ENCODE data around the gene PRDM16. TPM values are rescaled to one million over a fixed set of nuclear protein-coding genes. Genes with fewer than 3 reads are reported as not detected.
A peak's percentile ranks its signal among the peaks of the same experiment; 100 is the strongest.

The PRDM16 gene
- total RNA-seq, 1 experiment from 2014 or later, result 0.17 TPM

DNA sequence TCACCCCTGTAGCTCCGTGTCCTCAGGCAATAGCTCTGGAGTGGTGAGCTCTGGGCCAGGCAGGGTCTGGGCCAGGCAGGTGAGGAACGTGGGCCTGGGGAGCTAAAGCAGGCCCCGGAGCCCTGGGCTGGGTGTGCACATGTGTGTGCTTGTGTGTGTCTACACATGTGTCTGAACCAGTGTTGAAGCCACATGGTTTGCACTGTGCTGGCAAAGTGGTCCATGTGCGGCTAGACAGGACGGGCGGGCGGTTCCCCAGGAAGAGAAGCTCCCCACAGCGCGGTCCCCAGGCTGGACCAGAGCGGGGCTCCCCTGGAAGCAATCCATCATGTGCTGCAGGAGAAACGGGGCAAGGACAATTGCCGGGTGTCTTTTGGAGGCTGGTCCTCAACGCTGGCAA is 84.2 kb downstream of the PRDM16 start:
- H3K36me3 Mint-ChIP-seq (ENCODE audit: insufficient read depth in 1 of 3, low read depth in 3 of 3), result no peaks in the 10 kb centered on the region; a peak in 1 of 7 replicates
- H2AFZ ChIP-seq (ENCODE audit: low read length), result no peak overlapping the region
- H3K4me1 Mint-ChIP-seq, result no peaks in the 10 kb centered on the region
- no peaks in the 10 kb centered on the region for H3K27me3 ChIP-seq (ENCODE audit: insufficient read depth, low read length)
- no peak overlapping the region for H2BK20ac ChIP-seq (ENCODE audit: low read depth, low read length, poor library complexity, severe bottlenecking)
- H3K9me3 Mint-ChIP-seq, result no peaks in the 10 kb centered on the region
- H3K79me1 ChIP-seq (ENCODE audit: insufficient read depth, low read depth, low read length, poor library complexity, severe bottlenecking), result no peaks in the 10 kb centered on the region
- H2BK15ac ChIP-seq (ENCODE audit: low read depth, low read length), result no peak overlapping the region
- no CpG with 5 or more reads among the region's 13 CpGs for WGBS (ENCODE audit: extremely low coverage, insufficient read length, low lambda C conversion rate)
- H2BK12ac ChIP-seq (ENCODE audit: insufficient read length, low read depth, low read length), result no peak overlapping the region
- H4K8ac ChIP-seq (replicated peaks; ENCODE audit: insufficient read length, low read depth, low read length), result no peak overlapping the region
- H4K20me1 ChIP-seq (ENCODE audit: control insufficient read depth, insufficient read depth, insufficient read length), result no peaks in the 10 kb centered on the region
- no peaks in the 10 kb centered on the region; the same call in 1 of the 2 replicates for H3K27me3 Mint-ChIP-seq (ENCODE audit: low read depth)
- no peak for DNase-seq
- H3T11ph ChIP-seq (ENCODE audit: low read length), result no peak overlapping the region
- H3K79me2 ChIP-seq (ENCODE audit: insufficient read depth, low read length), result no peaks in the 10 kb centered on the region
- H3K18ac ChIP-seq (ENCODE audit: insufficient read length, low read depth, low read length), result no peak overlapping the region
- no peak overlapping the region for H3K9ac ChIP-seq (ENCODE audit: extremely low read depth, insufficient read length, low read length)
- no peaks in the 10 kb centered on the region for H3K9me3 ChIP-seq (ENCODE audit: control insufficient read depth, low read depth, low read length)
- no peak overlapping the region for H3K4me2 ChIP-seq (ENCODE audit: insufficient read depth, insufficient read length, low read length)
- H3K23me2 ChIP-seq (ENCODE audit: insufficient read length, low read depth, low read length, poor library complexity, severe bottlenecking), result no peaks in the 10 kb centered on the region
- peak overlapping the region; percentile 39 for H4K91ac ChIP-seq (ENCODE audit: insufficient read length, low read depth, low read length)
- TF ChIP-seq, protein P1, sequence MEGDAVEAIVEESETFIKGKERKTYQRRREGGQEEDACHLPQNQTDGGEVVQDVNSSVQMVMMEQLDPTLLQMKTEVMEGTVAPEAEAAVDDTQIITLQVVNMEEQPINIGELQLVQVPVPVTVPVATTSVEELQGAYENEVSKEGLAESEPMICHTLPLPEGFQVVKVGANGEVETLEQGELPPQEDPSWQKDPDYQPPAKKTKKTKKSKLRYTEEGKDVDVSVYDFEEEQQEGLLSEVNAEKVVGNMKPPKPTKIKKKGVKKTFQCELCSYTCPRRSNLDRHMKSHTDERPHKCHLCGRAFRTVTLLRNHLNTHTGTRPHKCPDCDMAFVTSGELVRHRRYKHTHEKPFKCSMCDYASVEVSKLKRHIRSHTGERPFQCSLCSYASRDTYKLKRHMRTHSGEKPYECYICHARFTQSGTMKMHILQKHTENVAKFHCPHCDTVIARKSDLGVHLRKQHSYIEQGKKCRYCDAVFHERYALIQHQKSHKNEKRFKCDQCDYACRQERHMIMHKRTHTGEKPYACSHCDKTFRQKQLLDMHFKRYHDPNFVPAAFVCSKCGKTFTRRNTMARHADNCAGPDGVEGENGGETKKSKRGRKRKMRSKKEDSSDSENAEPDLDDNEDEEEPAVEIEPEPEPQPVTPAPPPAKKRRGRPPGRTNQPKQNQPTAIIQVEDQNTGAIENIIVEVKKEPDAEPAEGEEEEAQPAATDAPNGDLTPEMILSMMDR (conservative IDR thresholded peaks at IDR 0.05), result no peak
- H3K4me1 ChIP-seq (ENCODE audit: insufficient read depth, low read length), result no peaks in the 10 kb centered on the region
- no peak overlapping the region for H3K27ac Mint-ChIP-seq
- H3K56ac ChIP-seq (ENCODE audit: insufficient read length, low read depth, low read length), result no peak overlapping the region
- H3K4ac ChIP-seq (ENCODE audit: low read depth, low read length), result no peak overlapping the region; the same call in 1 of the 2 replicates
- no peak overlapping the region for H3K4me3 Mint-ChIP-seq
- H2BK120ac ChIP-seq (ENCODE audit: low read depth, low read length, poor library complexity, severe bottlenecking), result no peak overlapping the region
- 0 out of 2 replicates have a peak overlapping the region, but pooled peaks have one; percentile 6 for H3K14ac ChIP-seq (ENCODE audit: insufficient read depth, low read length)
- no peak overlapping the region for H2AK5ac ChIP-seq (ENCODE audit: insufficient read length, low read length)
- H2BK5ac ChIP-seq (ENCODE audit: insufficient read length, low read length), result no peak overlapping the region
- no peak overlapping the region for H3K23ac ChIP-seq (ENCODE audit: insufficient read length, low read depth, low read length)
- no peak overlapping the region for H3K27ac ChIP-seq (ENCODE audit: insufficient read length, low read depth, low read length)
- H4K5ac ChIP-seq (ENCODE audit: insufficient read length, low read depth, low read length), result no peak overlapping the region

Data from H9 (cell line).